GM20000 (cell line): ENCODE measurements around the gene ALOX5AP.

Experiments
- DNase-seq: peaks from one replicate; pipeline ENCODE4 v3.0.0; 2012; ENCODE audit warnings: low spot score
- TF ChIP-seq, protein P1 (sequence below): IDR thresholded peaks from 2 replicates; pipeline ENCODE4 v1.5.1; 2012; ENCODE audit warnings: mild to moderate bottlenecking, control low read depth; ENCODE audit errors: extremely low read depth, missing control alignments

Gene ALOX5AP

GRCh38 chr13:30753030-30753616, 17.8 kb downstream of the ALOX5AP start:
- DNase-seq: no peak
- TF ChIP-seq, protein P1, sequence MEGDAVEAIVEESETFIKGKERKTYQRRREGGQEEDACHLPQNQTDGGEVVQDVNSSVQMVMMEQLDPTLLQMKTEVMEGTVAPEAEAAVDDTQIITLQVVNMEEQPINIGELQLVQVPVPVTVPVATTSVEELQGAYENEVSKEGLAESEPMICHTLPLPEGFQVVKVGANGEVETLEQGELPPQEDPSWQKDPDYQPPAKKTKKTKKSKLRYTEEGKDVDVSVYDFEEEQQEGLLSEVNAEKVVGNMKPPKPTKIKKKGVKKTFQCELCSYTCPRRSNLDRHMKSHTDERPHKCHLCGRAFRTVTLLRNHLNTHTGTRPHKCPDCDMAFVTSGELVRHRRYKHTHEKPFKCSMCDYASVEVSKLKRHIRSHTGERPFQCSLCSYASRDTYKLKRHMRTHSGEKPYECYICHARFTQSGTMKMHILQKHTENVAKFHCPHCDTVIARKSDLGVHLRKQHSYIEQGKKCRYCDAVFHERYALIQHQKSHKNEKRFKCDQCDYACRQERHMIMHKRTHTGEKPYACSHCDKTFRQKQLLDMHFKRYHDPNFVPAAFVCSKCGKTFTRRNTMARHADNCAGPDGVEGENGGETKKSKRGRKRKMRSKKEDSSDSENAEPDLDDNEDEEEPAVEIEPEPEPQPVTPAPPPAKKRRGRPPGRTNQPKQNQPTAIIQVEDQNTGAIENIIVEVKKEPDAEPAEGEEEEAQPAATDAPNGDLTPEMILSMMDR: no peak

- TF ChIP-seq, protein P1: no peak
- DNase-seq: no peak
These were observed 20.3 kb downstream of the ALOX5AP start for GRCh38 chr13:30755678-30756077.

DNA sequence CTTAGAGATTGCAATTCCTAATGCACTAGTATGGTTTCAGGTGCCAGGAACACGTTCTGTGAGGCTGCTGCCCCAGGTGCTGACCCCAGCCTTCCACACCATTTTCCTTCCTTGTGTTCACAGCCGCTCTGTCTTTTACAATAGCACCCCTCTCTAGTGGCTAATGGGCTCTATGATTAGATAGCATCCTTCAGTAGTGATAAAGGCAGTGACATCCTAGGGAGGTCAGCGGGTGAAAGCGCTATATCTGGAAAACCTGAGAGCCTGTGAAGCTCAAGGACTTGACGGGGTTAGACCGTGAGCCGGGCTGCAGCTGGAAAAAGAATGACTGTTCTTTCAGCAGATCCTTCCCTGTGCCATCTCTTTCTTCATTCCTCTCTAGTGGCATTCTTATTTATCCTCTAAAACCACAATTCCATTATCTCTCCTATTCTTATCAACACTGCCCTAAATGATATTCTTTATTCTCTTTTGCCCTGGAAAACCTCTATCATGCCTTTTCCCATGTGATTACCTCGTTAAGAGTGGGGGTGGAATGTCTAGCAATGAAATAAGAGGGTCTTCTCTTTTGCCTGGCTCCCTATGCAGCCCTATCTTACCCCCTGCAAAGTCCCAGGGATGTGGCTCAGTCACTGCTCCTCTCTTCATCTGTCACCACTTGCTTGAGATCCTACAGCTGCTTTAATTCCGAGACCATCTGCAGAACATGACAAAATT, 21.8 kb downstream of the ALOX5AP start:
- TF ChIP-seq, protein P1: no peak
- DNase-seq: no peak

- TF ChIP-seq, protein P1: no peak
These were observed 24.4 kb downstream of the ALOX5AP start for GRCh38 chr13:30759748-30760147.

GRCh38 chr13:30762643-30763042, 27.3 kb downstream of the ALOX5AP start:
- no peak for DNase-seq
- TF ChIP-seq, protein P1: no peak

More at GRCh38 chr13:30759748-30760147, 24.4 kb downstream of the ALOX5AP start:
- DNase-seq: no peak

DNA sequence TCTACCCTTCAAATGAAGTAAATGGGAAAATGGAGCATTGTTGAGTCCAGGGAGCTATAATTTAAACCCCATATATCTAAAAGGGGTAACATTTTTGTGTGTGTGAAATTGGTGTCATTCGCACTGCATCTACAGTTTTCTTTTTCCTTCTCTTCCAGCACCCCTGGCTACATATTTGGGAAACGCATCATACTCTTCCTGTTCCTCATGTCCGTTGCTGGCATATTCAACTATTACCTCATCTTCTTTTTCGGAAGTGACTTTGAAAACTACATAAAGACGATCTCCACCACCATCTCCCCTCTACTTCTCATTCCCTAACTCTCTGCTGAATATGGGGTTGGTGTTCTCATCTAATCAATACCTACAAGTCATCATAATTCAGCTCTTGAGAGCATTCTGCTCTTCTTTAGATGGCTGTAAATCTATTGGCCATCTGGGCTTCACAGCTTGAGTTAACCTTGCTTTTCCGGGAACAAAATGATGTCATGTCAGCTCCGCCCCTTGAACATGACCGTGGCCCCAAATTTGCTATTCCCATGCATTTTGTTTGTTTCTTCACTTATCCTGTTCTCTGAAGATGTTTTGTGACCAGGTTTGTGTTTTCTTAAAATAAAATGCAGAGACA, 28.6 kb downstream of the ALOX5AP start:
- no peak for DNase-seq
- TF ChIP-seq, protein P1: no peak

GRCh38 chr13:30766231-30766630, 30.9 kb downstream of the ALOX5AP start:
- TF ChIP-seq, protein P1: no peak
- DNase-seq: no peak
